ENCODE measurements around the gene EMP1.
A peak's percentile ranks its signal among the peaks of the same experiment; 100 is the strongest.

Gene EMP1

GRCh38 chr12:13196130-13196921 is at the start of gene EMP1:
Gene EMP1 (plus strand): TSS chr12:13196726. CDS start chr12:13211511, 14,785 bp downstream.
- DNase-seq (ENCODE audit: low spot score): peak; percentile 91

- DNase-seq (ENCODE audit: low spot score): no peak
These were observed 48.6 kb upstream of the EMP1 start for GRCh38 chr12:13147688-13148484.

GRCh38 chr12:13148485-13148847 is 48.1 kb upstream of the EMP1 start:
- no peak for DNase-seq (ENCODE audit: low spot score)

- no peak for DNase-seq (ENCODE audit: low spot score)
These were observed 47.1 kb upstream of the EMP1 start for GRCh38 chr12:13149411-13149810.

GRCh38 chr12:13152281-13152680 is 44.2 kb upstream of the EMP1 start:
- no peak for DNase-seq (ENCODE audit: low spot score)

- no peak for DNase-seq (ENCODE audit: low spot score)
These were observed 43.8 kb upstream of the EMP1 start for GRCh38 chr12:13152756-13153155.

GRCh38 chr12:13153180-13153579 is 43.3 kb upstream of the EMP1 start:
- DNase-seq (ENCODE audit: low spot score): peak; percentile 87

GRCh38 chr12:13154027-13154538 is 42.4 kb upstream of the EMP1 start:
- DNase-seq (ENCODE audit: low spot score): peak; percentile 68

GRCh38 chr12:13154831-13155230 is 41.7 kb upstream of the EMP1 start:
- no peak for DNase-seq (ENCODE audit: low spot score)

GRCh38 chr12:13156277-13156676 is 40.2 kb upstream of the EMP1 start:
- DNase-seq (ENCODE audit: low spot score): no peak

- no peak for DNase-seq (ENCODE audit: low spot score)
These were observed 35.4 kb upstream of the EMP1 start for GRCh38 chr12:13161172-13161571.

- DNase-seq (ENCODE audit: low spot score): no peak
These were observed 33.6 kb upstream of the EMP1 start for GRCh38 chr12:13162904-13163303.

GRCh38 chr12:13163868-13164635 is 32.5 kb upstream of the EMP1 start:
- peak; percentile 38 for DNase-seq (ENCODE audit: low spot score)

- DNase-seq (ENCODE audit: low spot score): peak; percentile 49
These were observed 31.5 kb upstream of the EMP1 start for GRCh38 chr12:13164921-13165616.

- DNase-seq (ENCODE audit: low spot score): peak; percentile 69
These were observed 30.9 kb upstream of the EMP1 start for GRCh38 chr12:13165617-13166041.

- peak; percentile 78 for DNase-seq (ENCODE audit: low spot score)
These were observed 29.3 kb upstream of the EMP1 start for GRCh38 chr12:13167226-13167625.

- no peak for DNase-seq (ENCODE audit: low spot score)
These were observed 28.6 kb upstream of the EMP1 start for GRCh38 chr12:13167906-13168305.

- no peak for DNase-seq (ENCODE audit: low spot score)
These were observed 27.3 kb upstream of the EMP1 start for GRCh38 chr12:13169272-13169671.

GRCh38 chr12:13170892-13171490 is 25.5 kb upstream of the EMP1 start:
- no peak for DNase-seq (ENCODE audit: low spot score)

GRCh38 chr12:13171921-13172859 is 24.3 kb upstream of the EMP1 start:
- peak; percentile 85 for DNase-seq (ENCODE audit: low spot score)
